NK-92 treated with Interleukin-12 subunit alpha and Interleukin-12 subunit beta, amount 100 ng/mL, for 24 hours (cell line): ENCODE data around the gene SLC2A3.
"Not testable (repeated sequence)": the region's sequence is repeated elsewhere in the genome, so short reads cannot be mapped to it uniquely, and the experiment has no call there.

Experiments
- DNase-seq: peaks from one replicate; lab custom pipeline; 2025; lab: John Stamatoyannopoulos, UW

The SLC2A3 gene

GRCh38 chr12:7950230-7950943, 14.4 kb upstream of the SLC2A3 start:
- not testable (repeated sequence) for DNase-seq

GRCh38 chr12:7948589-7949260, 12.7 kb upstream of the SLC2A3 start:
- DNase-seq = no peak

GRCh38 chr12:7947011-7947410, 11.0 kb upstream of the SLC2A3 start:
- DNase-seq = no peak

- not testable (repeated sequence) for DNase-seq
Observed at GRCh38 chr12:7944760-7945159, 8.8 kb upstream of the SLC2A3 start.

GRCh38 chr12:7940906-7941305, 4.9 kb upstream of the SLC2A3 start:
- DNase-seq = no peak

GRCh38 chr12:7937833-7938506, 2.0 kb upstream of the SLC2A3 start:
- DNase-seq = no peak

- no peak for DNase-seq
Observed at GRCh38 chr12:7934889-7935492, 996 bp downstream of the SLC2A3 start.

GRCh38 chr12:7934091-7934888, 1.7 kb downstream of the SLC2A3 start:
- DNase-seq = no peak

GRCh38 chr12:7933255-7933726, 2.7 kb downstream of the SLC2A3 start:
- peak; percentile 31 for DNase-seq

GRCh38 chr12:7932599-7933240, 3.3 kb downstream of the SLC2A3 start:
- DNase-seq = not testable (repeated sequence)

- no peak for DNase-seq
Observed at GRCh38 chr12:7929083-7929792, 6.7 kb downstream of the SLC2A3 start.

- no peak for DNase-seq
Observed at GRCh38 chr12:7927470-7927869, 8.5 kb downstream of the SLC2A3 start.

GRCh38 chr12:7926068-7926666, 9.8 kb downstream of the SLC2A3 start:
- DNase-seq = not testable (repeated sequence)

- no peak for DNase-seq
Observed at GRCh38 chr12:7923241-7924236, 12.4 kb downstream of the SLC2A3 start.

GRCh38 chr12:7921181-7921580, 14.8 kb downstream of the SLC2A3 start:
- DNase-seq = not testable (repeated sequence)

- not testable (repeated sequence) for DNase-seq
Observed at GRCh38 chr12:7918268-7918590, 17.8 kb downstream of the SLC2A3 start.

GRCh38 chr12:7917392-7918267, 18.4 kb downstream of the SLC2A3 start:
- DNase-seq = no peak

- DNase-seq = no peak
Observed at GRCh38 chr12:7916936-7917335, 19.1 kb downstream of the SLC2A3 start.
